Superior temporal gyrus (tissue), 1 donor: ENCODE data around the gene RNF220.

Experiments used
- DNase-seq: peaks from one replicate; pipeline ENCODE4 v3.0.0-alpha.2; 2016; ENCODE audit errors: extremely low spot score

RNF220 gene

DNA sequence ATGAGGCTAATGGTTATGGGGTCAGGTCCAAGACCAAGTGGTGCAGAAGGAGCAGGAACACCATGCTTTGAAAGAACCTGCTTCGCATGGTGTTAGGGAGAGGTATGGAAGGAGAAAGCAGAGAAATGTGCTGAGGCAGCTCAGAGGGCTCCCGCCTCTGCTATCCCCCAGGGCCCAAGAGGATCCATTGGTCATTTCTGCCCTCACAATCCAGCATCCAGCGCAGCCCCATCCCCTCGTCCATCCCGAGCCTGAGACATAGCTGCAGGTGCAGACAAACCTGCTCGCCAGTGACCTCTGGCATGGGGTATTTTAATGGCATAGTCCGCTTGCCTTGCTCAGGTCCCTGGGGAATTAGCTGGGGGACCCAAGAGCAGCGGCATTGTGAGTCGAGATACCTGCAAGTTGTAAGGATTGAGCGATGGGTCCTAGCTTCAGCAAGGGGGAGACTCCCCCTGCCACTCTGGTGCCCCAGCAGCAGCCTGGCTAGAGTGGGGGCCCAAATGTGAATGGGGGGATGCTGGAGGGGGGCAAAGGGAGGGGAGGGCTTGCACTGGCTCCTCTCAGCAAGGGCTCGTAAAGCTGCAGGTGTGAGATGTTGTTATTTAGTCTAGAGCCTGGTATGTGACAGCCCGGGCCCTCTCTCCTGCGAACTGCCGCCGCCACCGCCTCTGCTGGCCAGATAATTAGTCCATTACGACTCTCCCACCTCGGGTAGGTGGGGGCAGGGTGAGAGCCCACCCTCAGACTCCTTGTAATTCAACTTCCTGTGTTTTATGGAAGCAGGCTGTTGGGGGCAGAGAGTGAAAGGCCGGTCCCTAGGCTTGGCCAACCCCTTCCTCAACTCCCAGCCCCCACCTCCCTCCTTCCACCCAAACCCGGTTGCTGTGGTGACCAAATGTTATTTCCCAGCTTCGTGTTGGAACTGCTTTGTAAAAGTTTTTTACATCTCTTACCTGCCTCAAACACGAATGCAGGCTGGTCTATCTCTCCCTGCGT, 118.8 kb downstream of the RNF220 start:
- DNase-seq: no peak

DNA sequence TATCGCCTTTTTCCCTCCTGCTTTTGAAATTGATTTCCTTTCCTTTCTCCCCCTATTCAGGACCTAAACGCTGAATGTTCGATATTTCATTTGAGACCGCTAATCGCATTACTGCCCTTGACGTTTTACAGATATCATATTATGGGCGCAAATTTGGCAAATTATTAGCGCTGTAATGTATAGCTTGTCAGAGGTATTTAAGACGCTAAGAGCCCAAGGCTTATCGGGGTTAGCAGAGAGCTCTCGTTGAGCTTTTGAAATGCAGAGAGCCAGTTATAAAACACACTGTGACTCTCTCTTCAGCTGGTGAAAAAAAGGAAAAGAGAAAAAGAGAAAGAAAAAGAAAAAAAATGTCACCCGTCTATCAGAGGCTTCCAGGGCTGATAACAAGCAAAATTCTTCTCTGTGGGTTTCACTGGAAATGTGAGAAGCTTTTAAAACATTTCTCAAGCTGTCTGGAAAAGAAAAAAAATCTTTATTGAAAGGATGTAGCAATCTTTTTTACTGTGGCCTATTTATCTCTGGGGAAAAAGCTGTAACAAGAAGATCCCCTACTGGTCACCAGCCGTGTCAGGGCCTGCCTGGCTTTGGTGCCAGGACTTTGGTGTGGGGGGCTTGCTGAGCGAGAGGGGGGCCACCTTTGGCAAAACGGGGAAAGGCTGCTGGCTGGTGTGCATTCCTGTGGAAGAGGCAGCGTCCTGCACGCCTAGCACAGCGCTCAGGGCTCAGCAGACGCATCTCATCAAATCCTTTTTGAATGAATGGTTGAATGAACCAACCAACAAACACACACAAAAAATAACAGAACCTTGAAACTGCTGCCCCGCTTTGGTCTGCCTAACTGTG, 119.8 kb downstream of the RNF220 start:
- no peak for DNase-seq

DNA sequence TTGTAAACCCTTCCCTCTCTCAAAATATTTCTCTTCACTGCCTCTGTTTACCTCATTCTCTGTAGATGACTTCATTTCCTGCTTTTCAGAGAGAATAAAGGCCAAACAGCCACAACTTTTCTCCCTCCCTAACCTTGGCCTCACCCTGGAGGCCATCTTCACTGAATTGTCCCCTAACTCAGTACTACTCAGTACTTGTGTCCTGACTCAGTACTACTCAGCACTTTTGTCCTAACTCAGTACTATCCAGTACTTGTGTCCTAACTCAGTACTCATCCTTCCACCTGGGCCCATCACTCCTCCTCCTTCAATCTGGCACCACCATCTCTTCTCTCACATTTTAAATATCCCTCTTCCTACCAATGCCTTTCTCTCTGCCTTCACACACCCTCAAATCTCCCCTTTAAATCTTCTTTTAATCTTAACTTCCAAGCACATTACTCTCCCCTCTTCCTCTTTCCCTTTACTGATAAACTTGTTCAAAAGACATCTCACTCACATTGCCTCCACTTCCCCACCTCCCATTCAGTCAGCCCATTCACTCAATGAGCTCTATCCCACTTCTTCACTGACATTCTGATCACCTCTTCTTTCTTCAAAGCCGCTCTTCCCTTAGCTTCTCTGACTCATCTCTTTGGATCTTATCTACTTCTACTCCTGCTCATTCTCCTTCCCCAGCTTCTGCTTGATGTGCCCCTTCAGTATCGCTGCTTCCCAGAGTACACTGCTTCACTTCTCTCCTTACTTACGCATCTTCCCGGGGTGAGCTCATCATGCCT, 121.4 kb downstream of the RNF220 start:
- no peak for DNase-seq

DNA sequence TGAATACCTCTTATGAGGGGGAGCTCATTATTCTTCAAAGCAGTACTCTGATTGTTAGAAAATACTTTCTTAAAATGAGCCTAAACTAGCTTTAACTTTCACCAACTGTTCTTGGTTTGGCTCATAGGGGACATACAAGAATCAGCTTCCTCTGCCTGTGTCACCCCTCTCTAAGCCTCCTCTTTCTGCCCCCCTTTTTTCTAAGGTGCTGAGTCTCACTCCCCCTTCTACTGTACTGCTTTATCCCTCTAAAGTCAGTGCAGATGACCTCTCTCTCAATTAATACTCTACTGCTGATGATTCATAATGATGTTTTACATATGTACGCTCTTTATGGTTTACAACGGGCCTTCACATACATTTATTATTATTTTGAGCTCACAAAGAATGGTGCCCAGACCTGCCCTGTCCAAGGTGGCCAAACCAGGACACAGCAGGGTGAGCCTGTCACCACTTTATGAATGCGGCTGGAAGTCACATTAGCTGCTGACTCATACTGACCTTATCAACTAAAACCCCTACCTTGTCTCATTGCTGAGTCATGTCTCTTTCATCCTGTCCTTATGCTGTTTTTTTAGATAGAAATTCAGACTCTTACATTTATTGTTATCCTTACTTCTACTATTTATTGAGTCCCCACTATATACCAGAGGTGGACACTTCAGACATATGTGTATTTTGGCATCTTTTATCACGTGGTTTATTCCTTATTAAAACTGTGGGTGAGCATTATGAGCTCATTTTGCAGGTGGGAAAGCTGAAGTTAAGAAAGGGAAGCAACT, 126.9 kb downstream of the RNF220 start:
- no peak for DNase-seq

DNA sequence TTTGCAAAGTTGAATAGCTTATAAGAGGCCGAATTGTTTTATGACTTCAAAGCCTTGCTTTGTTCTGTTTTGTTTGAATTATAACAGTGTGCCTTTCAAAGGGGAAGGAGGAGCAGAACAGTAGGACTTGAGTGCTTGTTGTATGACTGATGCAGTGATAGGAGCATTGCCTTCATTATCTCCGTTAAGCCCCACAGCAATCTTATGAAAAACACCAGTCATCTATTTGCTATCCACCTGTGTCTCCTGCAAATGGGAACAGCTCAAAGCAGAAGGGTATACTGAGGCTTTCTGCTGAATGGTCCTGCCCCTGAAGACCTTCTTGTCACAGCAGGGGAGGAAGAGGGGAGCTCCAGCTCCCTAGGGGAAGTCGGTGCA, 127.5 kb downstream of the RNF220 start:
- peak; percentile 91 for DNase-seq

DNA sequence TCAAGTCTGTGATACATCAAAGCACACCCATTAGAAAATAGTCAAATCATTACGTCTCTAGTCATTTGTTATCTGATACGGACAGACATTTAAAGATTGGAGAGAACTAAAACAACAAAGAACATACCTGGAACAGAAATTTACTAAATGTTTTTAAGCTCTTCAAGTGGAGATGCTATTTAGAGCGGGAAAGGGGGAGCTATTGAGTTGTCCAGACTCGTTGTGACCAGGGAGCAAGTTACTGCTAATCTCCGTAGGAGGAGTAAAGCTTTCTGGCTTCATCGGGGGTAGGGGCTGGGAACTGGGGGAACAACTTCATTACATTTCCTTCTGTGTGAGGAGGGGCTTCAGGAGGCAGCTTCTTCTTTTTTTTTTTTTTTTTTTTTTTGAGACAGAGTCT, 129.7 kb downstream of the RNF220 start:
- no peak for DNase-seq

DNA sequence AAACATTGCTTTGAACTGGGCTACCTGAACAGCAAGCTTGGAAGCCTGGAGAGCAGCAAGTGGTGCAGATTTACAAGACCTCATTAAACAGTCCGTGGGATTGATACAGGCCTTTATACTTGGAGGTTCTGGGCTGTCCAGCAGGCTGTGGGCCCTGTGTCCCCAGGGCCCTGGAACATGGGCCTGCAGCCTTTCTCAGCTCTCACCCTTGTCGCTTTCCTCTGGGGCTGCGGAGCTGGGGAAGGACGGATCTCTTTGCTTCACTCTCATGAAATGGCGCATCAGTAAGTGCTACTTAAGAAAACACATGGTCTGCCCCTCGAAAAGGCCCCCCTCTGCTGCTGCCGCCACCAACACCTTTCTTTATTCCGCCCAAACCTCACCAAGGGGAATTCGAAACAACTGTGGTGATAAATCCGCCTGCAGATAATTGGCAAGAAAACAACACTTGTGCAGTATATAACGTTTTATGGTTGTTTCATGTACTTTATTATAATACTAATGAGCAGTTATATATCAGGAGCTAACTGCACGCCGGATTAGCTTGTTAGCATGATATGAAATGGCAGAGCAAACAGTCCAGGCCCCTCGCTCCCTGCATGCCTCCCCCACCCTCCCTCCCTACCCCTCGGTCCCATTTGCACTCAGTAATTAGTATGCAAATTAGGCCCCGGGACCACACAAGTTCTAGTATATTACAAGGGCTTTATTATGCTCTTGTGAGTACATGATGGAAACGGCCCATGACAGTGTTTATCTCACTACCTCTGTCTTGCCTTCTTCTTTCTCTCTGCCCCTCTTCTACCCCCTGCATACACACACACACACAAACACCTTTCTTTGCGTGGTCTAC, 131.5 kb downstream of the RNF220 start:
- DNase-seq: no peak

DNA sequence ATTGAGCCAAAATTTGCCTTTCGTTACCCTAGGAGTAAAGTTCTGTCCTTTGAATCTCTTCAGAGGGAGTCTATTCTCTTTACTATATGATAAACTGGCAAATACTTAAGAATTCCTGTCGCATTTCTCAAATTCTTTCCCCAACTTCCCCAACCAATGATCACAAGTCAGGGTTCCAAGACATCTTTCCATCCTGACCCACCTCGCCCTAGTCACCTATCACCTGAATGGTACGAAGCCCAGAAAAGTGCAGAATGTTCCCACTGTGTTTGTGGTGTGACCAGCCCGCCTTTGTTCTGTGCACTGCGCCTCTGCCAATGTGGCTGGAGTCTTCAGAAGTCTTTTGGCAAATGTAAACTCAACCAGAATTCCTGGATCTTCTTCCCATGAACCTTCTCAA, 132.5 kb downstream of the RNF220 start:
- no peak for DNase-seq

DNA sequence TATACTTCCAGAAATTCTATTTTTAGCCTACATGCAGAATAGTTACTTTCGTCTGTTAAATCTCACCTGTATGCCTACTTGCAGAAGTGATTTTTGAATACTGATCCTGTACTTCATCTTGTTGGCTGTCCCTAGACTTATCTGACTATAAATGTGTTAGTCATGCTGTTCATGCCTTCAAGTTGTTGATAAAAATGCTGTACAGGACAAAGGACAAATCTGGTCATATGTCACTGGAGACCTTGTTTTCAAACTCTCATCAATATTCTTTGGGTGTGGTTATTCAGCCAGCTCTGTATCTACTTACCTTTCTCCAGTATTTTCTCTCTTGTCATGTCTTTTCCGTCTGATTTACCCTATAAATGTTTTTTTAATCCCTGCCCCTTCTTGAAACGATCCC, 132.9 kb downstream of the RNF220 start:
- peak; percentile 21 for DNase-seq

DNA sequence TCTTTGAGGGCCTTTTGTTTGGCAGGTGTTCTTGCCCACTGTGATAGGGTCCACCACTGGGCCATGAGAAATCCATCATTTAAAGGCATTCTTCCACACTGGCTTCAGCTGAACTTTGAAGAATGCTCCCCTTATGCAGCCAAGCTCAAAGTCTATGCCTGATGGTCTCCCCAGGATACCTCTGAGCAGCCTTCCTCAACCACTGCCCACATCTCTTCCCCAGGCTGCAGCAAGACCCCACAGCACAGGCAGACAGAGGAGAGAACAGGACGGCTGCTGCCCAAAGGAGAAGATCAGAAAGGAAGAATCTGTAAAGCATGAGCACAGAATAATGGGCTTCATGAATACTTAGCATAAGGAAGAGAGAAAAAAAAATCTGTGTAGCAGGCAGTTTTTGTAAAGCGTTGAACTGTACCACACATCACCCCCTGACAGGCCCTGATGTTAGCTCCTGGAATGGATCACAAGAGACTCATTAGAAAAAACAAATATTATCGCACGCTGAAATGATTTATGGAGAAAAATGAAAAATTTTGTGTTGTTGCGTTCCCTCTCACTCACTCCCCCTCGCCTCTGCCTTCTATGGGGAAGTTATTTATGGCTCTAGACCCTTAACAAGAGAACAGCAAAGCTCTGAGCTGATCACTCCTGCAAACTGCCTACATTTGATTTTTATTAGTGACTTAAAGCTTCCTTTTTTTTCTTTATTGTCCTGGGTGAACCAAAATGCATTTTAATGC, 135.1 kb downstream of the RNF220 start:
- no peak for DNase-seq

DNA sequence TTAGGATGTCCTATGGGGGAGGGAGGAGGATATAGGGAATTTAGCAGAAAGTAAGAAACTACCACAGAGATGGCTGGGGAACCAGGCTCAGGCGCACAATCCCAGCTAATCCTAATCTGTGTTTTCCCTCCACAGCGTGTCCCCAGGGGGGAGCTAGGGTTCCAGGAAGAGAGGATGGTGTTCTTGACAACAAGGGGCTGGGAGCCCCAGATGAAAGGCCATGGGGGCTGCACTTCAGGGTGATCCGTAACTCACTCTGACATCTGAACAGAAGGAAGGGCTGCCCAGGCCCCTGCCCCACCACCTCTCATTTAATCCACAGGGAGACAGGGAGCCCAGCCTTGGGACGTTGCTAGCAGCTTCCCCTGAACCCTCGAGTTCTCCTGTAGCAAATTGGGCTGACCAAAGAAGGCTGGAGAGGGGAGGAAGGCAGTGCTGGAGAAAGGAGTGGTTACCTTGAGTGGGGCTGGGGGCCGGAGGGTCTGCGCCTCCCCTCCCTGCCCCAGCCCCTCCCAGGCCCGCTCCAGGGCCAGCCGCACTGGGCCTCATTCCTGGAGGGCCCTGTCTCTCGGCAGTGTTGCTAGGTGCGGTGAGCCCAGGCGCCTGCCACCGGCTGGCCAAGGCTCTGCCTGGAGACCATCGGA, 137.5 kb downstream of the RNF220 start:
- DNase-seq: no peak

DNA sequence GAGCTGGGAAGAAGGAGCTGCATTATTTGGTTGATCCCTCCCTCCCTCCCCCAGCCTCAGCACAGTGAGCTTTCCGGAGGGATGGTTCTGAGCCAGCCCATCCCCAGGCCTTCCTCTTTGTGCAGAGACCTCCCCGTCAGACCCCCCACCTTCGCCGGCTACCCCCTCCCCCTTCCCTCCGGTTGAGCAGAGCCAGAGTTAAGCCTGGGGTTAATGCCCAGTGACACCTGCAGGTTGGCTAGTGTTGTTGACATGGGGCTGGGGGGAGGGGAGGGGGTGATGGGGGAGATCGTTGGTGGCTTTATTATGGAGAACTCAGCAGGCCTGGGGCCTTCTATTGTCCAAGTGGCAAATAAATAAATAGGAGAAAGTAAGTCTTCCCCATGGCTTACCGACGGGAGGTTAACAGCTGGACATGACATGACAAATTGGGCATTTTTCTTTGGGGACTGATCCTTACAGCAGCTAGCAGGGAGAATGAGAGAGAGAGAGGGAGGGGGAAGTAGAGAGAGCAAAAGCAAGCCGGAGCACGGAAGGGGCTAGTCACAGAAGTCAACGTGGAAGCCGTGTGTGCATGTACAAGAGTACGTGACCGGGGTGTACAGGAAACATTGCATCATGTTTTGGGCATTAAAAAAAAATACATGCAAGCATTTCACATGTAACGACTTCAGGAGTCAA, 138.1 kb downstream of the RNF220 start:
- no peak for DNase-seq

DNA sequence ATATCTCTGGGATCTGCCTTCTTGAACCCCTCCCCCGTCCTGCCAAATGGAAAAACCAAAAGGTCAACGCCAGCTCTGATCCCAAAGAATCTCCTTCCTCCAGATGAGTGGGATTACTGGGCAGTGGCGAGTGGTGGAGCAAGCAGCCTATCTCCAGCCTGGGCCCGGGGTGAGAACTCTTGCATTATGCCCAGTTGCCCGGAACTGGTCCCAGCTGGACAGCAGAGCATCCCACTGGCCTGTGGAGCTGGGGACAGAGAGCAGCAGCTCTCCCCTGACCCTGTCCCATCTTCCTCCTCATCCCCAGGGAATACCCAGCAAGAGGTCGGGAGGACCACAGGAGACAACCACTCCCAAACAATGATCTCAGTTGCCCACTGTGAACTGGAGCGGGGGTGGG, 138.7 kb downstream of the RNF220 start:
- no peak for DNase-seq

DNA sequence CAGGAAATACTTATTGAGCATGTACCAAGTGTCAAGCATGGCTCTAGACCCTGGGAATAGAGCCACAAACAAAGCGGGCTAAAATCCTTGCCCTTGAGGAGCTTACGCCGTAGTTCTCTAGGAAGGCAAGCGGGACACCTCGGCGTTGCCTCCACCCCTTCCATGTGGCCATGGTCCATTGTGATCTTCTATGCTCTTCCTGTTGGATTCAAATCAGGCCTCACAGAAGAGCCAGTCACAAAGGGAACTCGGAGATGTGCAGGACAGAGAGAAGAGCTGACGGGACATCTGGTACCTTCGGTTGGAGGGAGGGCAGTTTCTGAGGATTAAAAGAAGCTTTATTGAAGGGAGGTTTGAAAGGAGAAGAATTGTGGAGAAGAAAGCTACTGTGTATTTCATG, 139.9 kb downstream of the RNF220 start:
- peak; percentile 69 for DNase-seq

DNA sequence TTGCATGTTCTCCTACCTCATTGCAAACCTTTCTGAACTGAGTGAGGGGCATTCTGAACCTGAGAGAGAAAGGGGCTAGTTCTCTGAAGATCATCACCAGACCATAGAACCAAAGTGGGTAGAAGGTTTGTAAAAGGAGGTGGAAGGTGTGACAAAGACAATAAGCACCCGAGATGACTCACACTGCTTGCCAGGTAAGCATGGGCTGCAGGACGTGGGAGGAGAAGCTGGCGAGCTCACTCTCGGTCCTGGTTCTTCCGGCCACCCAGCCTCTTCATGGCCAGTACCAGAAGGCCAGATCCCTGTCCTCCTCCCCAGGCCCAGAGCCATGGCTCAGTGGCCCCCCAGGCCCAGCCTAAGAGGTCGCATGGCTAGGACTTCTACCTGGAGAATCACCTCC, 140.9 kb downstream of the RNF220 start:
- DNase-seq: no peak

DNA sequence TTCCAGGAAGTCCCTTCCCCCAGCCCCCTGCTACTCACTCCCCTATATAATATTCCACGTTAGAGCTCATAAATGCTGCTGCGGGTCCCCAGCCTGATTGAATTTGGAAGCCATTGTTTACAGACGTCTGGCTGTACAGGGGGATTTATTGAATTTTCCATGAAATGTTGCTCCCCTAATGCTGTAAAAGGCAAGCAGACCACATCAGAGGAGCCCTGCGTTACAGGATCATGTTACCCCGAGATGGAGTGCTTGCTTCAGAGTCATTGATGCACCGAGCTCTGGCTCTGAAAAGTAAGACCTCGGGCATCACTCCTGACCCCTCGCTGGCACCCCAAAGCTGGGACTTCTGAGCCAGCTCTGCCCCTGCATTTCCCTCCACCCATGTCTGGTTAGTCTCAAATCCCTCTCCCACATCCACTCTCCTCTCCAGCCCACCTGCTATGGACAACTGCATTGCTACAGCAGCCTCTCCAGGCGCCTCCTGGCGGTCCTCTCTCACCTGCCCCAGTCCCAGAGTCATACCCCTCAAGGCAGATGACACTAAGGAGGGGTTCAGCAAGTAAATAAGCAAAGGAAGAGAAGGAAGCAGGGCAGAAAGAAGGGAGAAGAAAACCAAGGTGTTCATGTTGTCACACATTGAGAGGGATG, 141.5 kb downstream of the RNF220 start:
- DNase-seq: no peak

DNA sequence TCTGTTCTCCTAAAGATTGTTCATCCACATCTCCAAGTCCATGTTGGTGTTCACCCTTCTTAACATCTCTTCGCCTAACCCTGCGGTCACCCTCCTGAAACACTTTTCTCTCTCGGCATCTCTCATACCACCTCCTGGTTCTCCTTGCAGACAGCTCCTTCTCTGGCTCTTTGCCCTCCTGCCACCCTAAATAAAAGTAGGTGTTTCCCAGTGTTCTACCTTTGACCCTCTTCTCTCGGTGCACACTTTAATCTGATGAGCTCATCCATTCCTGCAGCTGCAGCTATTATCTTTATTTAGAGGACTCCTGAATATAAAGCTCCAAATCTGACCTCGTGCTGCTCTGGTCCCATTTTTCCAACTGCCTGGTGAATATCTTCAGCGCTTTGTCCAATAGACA, 142.3 kb downstream of the RNF220 start:
- no peak for DNase-seq

DNA sequence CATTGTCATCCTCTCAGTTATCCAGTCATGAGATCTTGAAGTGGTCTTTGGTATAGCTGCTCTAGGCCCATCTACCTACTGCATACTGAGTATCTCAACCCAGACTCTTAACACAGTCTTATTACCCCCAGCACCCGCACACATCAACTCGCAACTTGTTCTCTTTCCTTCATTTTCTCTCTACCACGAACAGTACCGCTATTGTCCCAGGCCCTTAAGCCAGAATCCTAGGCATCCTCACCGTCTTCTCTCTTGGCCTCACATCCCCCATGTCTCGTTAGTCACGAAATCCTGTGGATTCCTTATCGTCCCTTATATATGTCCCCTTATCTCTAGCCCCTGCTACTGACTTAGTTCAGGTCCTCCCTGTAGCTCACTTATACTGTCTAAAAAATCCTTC, 142.8 kb downstream of the RNF220 start:
- peak; percentile 55 for DNase-seq
